GM21529 (cell line): ENCODE results near the gene CD53.
A peak's percentile ranks its signal among the peaks of the same experiment; 100 is the strongest.
"Not testable (repeated sequence)": the region's sequence is repeated elsewhere in the genome, so short reads cannot be mapped to it uniquely, and the experiment has no call there.

Source experiments
- ATAC-seq: cut with Tn5 transposase; IDR thresholded peaks from one replicate; pipeline ENCODE4 v1.9.1; 2021; ENCODE audit not compliant: unreplicated experiment

CD53 gene

DNA sequence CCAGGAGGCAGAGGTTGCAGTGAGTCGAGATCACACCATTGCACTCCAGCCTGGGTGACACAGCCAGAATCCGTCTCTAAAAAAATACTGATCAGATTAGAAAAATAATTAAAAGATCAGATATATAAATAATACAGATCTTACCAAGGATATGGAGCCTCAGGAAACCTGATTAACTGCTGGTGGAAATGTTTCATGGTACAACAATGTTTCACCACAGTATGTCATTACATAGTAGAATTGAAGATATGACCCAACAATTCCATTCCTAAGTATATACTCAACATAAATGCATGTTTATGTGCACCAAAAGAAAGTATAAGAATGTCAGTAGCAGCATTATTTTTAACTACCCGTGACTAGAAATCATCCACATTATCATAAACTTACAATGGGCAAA is 41.7 kb downstream of the CD53 start:
- no peak for ATAC-seq

- no peak for ATAC-seq
Observed at GRCh38 chr1:110915804-110916203, 42.9 kb downstream of the CD53 start.

DNA sequence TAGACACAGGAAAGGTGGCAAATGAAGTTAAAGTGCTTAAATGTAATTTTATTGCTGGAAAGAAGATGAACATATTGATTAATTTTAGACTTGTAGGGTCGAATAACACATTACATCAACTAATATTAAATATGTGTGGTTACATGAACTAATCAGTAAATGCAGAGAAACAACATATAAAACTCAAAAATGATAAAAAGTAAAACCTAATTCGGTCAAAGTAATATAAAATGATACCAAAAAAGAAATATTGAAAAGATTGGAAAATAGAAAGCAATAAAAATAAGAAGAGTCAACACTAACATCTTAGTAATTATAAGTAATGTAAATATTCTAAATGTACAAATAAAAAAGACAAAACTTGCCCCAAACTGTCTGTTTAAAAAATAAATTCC is 43.3 kb downstream of the CD53 start:
- ATAC-seq: no peak

- peak; percentile 76 for ATAC-seq
Observed at GRCh38 chr1:110916669-110917306, 43.8 kb downstream of the CD53 start.

DNA sequence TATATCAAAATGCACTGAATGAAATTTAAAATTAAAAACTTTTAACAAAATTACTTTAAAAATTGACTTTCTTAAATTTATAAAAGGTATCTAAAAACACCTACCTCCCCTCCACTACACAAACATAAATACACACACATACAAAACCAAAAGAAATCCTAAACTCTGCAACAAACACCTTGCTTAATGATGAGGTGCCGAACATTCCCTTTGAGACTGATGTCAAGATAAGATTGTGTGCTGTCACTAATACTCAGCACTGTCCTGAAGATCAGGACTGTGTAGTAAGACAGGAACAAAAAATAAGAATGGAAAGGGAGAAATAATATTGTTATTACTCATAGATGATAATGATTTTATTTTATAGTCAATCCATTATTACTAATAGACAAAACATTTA is 45.1 kb downstream of the CD53 start:
- no peak for ATAC-seq

GRCh38 chr1:110921953-110922352 is 49.0 kb downstream of the CD53 start:
- no peak for ATAC-seq

DNA sequence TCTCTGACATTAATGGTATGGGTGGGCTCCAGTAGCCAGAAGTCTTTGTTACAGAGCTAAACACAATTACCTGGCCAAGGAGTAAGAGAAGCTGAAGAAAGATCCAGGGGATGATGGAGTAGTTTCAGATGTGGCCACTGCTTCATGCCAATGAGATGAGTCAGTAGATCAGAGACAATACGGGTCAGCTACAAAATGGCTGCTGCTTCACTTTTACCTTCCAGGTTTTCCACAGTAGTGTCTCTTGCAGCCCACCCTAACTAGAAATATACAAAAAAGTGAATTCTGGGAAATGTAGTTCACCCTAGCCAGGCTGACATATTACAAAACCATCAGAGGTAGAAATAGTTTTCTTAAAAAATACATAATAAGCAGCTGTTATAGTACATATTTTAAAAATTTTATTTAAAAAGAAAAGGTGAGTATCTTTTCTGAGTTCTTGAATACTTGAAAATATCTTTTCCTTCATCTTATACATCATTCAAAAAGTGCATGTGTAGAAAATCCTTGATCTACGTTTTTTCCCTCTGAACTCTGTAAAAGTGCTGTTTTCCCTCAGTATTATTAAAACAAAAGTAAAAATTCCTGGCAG is 54.6 kb downstream of the CD53 start:
- no peak for ATAC-seq

DNA sequence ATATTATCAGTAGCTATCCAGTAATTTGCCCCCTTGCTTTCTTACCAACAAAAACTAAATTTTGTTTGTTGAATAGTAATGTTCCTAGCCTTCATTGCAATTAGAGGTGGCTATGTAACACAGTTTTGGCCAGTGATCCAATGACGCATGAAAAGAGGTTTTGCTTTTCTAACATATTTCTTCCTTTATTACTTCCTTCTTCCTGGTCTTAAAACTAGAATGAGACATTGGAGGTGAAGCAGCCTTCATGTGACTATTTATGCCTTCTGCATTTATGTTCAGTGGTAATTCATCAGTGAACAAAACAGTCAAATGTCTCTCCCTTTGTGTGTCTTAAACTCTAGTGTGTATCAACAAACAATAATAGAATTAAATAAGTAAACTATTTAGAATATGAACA is 55.2 kb downstream of the CD53 start:
- ATAC-seq: no peak

GRCh38 chr1:110928904-110929303 is 56.0 kb downstream of the CD53 start:
- no peak for ATAC-seq

- not testable (repeated sequence) for ATAC-seq
Observed at GRCh38 chr1:110931097-110931496, 58.1 kb downstream of the CD53 start.

- ATAC-seq: no peak
Observed at GRCh38 chr1:110936567-110936966, 63.6 kb downstream of the CD53 start.

GRCh38 chr1:110944806-110945205 is 71.9 kb downstream of the CD53 start:
- ATAC-seq: no peak

DNA sequence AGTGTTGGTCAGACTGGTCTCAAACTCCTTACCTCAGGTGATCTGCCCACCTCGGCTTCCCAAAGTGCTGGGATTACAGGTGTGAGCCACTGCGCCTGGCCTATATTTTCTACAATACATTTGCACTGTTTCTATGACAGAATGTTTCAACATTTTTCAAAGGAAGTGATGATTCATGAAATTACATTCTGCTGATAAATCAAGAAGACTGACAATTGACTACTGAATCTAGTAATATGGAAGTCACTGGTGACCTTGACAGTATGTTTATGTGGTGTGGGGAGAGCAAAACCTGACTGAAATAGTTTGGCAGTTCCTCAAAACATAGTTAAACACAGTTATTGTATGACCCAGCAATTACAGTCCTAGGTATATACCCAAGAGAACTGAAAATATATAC is 72.7 kb downstream of the CD53 start:
- ATAC-seq: no peak

DNA sequence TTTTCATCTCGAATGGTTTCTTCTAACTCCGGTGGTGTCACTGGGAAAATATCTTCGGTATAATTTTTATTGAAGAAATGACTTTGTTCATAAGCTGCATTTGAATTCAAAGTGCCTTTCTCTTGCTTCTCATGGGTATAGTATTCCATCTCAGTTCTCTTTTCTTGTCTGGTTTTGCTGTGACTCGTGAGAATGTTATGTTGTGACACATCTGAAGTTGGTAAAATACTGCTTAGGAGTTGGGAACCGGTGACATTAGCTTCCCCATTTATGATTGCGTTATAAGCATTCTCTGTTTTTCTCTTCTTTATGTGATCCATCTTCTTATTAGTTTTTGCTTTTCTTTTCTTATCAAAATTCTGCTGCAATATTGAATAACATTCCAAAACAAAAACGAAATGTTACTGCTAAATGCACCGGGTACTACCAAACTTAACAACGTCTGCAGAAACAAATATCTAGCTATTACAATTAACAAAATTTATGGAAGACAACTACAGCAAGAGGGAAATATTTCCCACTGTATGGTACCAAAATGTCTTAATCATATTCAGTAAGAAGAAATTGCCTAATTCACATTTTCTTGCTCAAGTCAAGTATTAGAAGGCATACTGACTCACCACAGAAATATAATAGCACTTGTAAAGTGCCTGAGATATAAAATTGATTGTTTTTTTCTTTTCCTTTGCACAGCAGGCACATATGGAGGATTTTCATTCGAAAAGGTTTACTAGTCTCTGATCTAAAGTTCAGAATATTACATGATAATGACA is 75.3 kb downstream of the CD53 start:
- ATAC-seq: no peak
